ENCODE measurements around the gene ABCA2.

The ABCA2 gene

GRCh38 chr9:136960212-136960937 lies 67.7 kb downstream of the ABCA2 start:
- DNase-seq, result no peak

- no peak for DNase-seq
Observed at GRCh38 chr9:136958898-136959850, 68.9 kb downstream of the ABCA2 start.

GRCh38 chr9:136958473-136958872 lies 69.6 kb downstream of the ABCA2 start:
- no peak for DNase-seq

GRCh38 chr9:136957901-136958300 lies 70.1 kb downstream of the ABCA2 start:
- no peak for DNase-seq

- no peak for DNase-seq
Observed at GRCh38 chr9:136957461-136957860, 70.6 kb downstream of the ABCA2 start.
